ENCODE data around the gene TOX4.
A peak's percentile ranks its signal among the peaks of the same experiment; 100 is the strongest.
"Not testable (repeated sequence)": the region's sequence is repeated elsewhere in the genome, so short reads cannot be mapped to it uniquely, and the experiment has no call there.

TOX4 gene

GRCh38 chr14:21476925-21477681 lies at the start of gene TOX4, which contains the start of gene RAB2B:
TOX4 (plus strand) TSS chr14:21477195; CDS start chr14:21477279, 84 bp downstream.
RAB2B (minus strand) TSS chr14:21476959; CDS start chr14:21476872, 87 bp downstream.
- Histone ChIP-seq H3K36me3 (ENCODE audit: insufficient read depth, low read length) (no peaks in the 10 kb centered on the region; the same call in 1 of the 2 replicates), H2AFZ (ENCODE audit: low read length, unreplicated experiment) (peak within 1 kb of the TSS; percentile 95), H3K27ac (ENCODE audit: low read depth, low read length) (peak within 1 kb of the TSS; percentile 60), H3K27me3 (ENCODE audit: insufficient read depth, low read length) (no peaks in the 10 kb centered on the region), H3K4me3 (ENCODE audit: low read depth, low read length) (peak within 1 kb of the TSS; percentile 95), H3K4me1 (ENCODE audit: control insufficient read depth, insufficient read depth, low read length, unreplicated experiment) (peaks cover 11% of the 10 kb centered on the region), H3K79me2 (ENCODE audit: control insufficient read depth, insufficient read depth, low read length, unreplicated experiment) (peaks cover 55% of the 10 kb centered on the region)

DNA sequence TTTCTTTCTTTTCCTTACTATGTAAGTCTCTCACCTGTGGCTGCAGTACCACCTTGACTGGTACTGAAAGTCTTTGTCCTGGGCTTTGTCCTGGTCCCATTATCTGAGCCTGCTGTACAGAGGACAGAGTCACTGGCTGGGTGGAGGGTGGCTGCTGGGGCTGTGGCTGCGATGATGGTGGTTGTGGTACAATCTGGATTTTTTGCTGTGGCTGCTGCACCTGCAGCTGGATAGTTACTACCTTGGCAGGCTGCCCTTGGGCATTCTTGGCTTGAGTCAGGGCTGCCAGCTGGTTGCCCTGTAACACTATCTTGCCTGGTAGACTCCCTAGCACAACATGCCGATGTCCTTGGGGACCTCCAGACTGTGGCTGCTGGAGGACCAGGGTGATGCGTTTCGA lies 48.1 kb upstream of the TOX4 start:
- Histone ChIP-seq H3K79me2 (ENCODE audit: control insufficient read depth, insufficient read depth, low read length, unreplicated experiment) (peaks cover 44% of the 10 kb centered on the region), H3K4me3 (ENCODE audit: low read depth, low read length) (no peak overlapping the region), H3K4me1 (ENCODE audit: control insufficient read depth, insufficient read depth, low read length, unreplicated experiment) (no peaks in the 10 kb centered on the region), H3K27ac (ENCODE audit: low read depth, low read length) (no peak overlapping the region), H3K36me3 (ENCODE audit: insufficient read depth, low read length) (peaks cover 57% of the 10 kb centered on the region), H3K27me3 (ENCODE audit: insufficient read depth, low read length) (no peaks in the 10 kb centered on the region), H2AFZ (ENCODE audit: low read length, unreplicated experiment) (no peak overlapping the region)

GRCh38 chr14:21431126-21431525 lies 45.9 kb upstream of the TOX4 start:
- peaks cover 66% of the 10 kb centered on the region for H3K79me2 ChIP-seq (ENCODE audit: control insufficient read depth, insufficient read depth, low read length, unreplicated experiment)
- peaks cover 42% of the 10 kb centered on the region for H3K36me3 ChIP-seq (ENCODE audit: insufficient read depth, low read length)
- no peaks in the 10 kb centered on the region for H3K27me3 ChIP-seq (ENCODE audit: insufficient read depth, low read length)
- H3K4me3 ChIP-seq (ENCODE audit: low read depth, low read length) = no peak overlapping the region
- H3K4me1 ChIP-seq (ENCODE audit: control insufficient read depth, insufficient read depth, low read length, unreplicated experiment) = peaks cover 2% of the 10 kb centered on the region
- no peak overlapping the region for H3K27ac ChIP-seq (ENCODE audit: low read depth, low read length)
- no peak overlapping the region for H2AFZ ChIP-seq (ENCODE audit: low read length, unreplicated experiment)

GRCh38 chr14:21436567-21437062 lies 40.4 kb upstream of the TOX4 start:
- 0 out of 2 replicates have a peak overlapping the region, but pooled peaks have one; percentile 78 for H3K27ac ChIP-seq (ENCODE audit: low read depth, low read length)
- peak overlapping the region; percentile 95 for H3K4me3 ChIP-seq (ENCODE audit: low read depth, low read length)
- peaks cover 9% of the 10 kb centered on the region for H3K4me1 ChIP-seq (ENCODE audit: control insufficient read depth, insufficient read depth, low read length, unreplicated experiment)
- peak overlapping the region; percentile 93 for H2AFZ ChIP-seq (ENCODE audit: low read length, unreplicated experiment)
- H3K27me3 ChIP-seq (ENCODE audit: insufficient read depth, low read length) = no peaks in the 10 kb centered on the region
- H3K79me2 ChIP-seq (ENCODE audit: control insufficient read depth, insufficient read depth, low read length, unreplicated experiment) = peaks cover 83% of the 10 kb centered on the region
- peaks cover 2% of the 10 kb centered on the region; the same call in 1 of the 2 replicates for H3K36me3 ChIP-seq (ENCODE audit: insufficient read depth, low read length)

DNA sequence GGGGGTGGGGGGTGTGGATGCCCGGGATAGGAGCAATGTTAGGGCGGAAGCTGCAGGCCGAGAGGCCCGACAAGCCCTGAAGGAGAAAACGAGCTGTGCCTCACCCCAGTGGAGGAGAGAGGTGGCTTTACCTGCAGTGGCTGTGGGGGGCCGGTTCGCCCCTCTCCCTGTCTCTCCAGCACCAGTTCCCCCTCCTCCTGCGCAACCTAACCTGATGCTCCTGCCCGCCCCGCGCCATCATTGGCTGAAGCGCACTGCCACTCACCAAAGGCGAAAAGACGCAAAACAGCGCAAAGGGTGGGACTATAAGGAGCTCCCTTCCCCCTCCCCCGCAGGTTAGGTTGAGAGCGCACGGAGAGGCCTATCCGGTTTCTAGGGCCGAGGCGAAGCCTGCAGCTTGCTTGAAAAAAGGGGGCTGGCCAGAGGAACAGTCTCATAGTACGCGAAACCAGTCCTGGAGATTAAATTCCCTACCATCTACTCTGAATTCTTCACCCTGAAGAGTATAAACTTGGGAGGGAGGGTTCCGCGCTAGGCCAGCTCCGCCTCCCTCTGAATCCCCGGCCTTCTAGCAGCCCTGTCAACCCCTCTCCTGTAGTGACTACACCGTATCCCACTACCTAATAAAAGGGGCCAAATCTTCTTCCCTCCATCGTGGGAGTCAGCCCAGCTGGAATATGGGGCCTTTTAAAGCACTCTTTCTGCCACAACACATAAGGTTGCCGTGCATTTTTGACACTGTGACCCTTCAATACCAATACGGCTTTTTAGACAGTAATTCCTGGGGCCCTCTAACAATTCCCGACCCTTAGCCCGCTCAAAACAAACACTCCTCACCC lies 39.7 kb upstream of the TOX4 start:
- Histone ChIP-seq H3K36me3 (ENCODE audit: insufficient read depth, low read length) (no peaks in the 10 kb centered on the region), H2AFZ (ENCODE audit: low read length, unreplicated experiment) (peak overlapping the region; percentile 93), H3K79me2 (ENCODE audit: control insufficient read depth, insufficient read depth, low read length, unreplicated experiment) (peaks cover 84% of the 10 kb centered on the region), H3K4me3 (ENCODE audit: low read depth, low read length) (peak overlapping the region; percentile 95), H3K27me3 (ENCODE audit: insufficient read depth, low read length) (no peaks in the 10 kb centered on the region), H3K4me1 (ENCODE audit: control insufficient read depth, insufficient read depth, low read length, unreplicated experiment) (peaks cover 9% of the 10 kb centered on the region), H3K27ac (ENCODE audit: low read depth, low read length) (peak overlapping the region; percentile 78)

DNA sequence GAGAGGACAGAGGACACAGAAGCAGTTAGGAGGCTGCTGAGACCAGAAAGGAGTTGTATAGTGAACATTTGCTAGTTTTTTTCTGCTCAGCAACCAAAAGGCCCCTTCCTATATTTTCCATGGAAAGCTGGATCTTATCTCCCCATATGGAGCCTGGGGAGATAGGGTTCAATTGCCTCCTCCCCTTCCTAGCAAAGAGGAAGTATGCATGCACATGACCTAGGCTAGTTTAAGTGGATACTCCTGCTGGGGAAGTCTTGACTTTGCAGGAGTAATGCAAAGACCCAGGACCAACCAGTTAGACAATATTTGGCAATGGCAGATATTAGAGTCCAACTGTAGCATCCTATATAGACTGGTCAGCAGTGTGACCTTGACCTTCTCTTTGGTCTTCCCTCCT lies 36.1 kb upstream of the TOX4 start:
- Histone ChIP-seq H3K27ac (ENCODE audit: low read depth, low read length) (no peak overlapping the region), H3K79me2 (ENCODE audit: control insufficient read depth, insufficient read depth, low read length, unreplicated experiment) (peaks cover 60% of the 10 kb centered on the region), H2AFZ (ENCODE audit: low read length, unreplicated experiment) (no peak overlapping the region), H3K4me3 (ENCODE audit: low read depth, low read length) (no peak overlapping the region), H3K27me3 (ENCODE audit: insufficient read depth, low read length) (no peaks in the 10 kb centered on the region), H3K36me3 (ENCODE audit: insufficient read depth, low read length) (no peaks in the 10 kb centered on the region), H3K4me1 (ENCODE audit: control insufficient read depth, insufficient read depth, low read length, unreplicated experiment) (peaks cover 9% of the 10 kb centered on the region)

GRCh38 chr14:21442657-21443056 lies 34.3 kb upstream of the TOX4 start:
- not testable (repeated sequence) for H3K36me3 ChIP-seq (ENCODE audit: insufficient read depth, low read length); H3K27ac ChIP-seq (ENCODE audit: low read depth, low read length); H3K27me3 ChIP-seq (ENCODE audit: insufficient read depth, low read length); H3K4me3 ChIP-seq (ENCODE audit: low read depth, low read length); H2AFZ ChIP-seq (ENCODE audit: low read length, unreplicated experiment); H3K4me1 ChIP-seq (ENCODE audit: control insufficient read depth, insufficient read depth, low read length, unreplicated experiment)
- H3K79me2 ChIP-seq (ENCODE audit: control insufficient read depth, insufficient read depth, low read length, unreplicated experiment) = peaks cover 61% of the 10 kb centered on the region

- Histone ChIP-seq H3K27ac (ENCODE audit: low read depth, low read length) (no peak overlapping the region), H3K4me3 (ENCODE audit: low read depth, low read length) (no peak overlapping the region), H3K4me1 (ENCODE audit: control insufficient read depth, insufficient read depth, low read length, unreplicated experiment) (peaks cover 14% of the 10 kb centered on the region), H3K79me2 (ENCODE audit: control insufficient read depth, insufficient read depth, low read length, unreplicated experiment) (peaks cover 85% of the 10 kb centered on the region), H3K27me3 (ENCODE audit: insufficient read depth, low read length) (no peaks in the 10 kb centered on the region), H3K36me3 (ENCODE audit: insufficient read depth, low read length) (no peaks in the 10 kb centered on the region; the same call in 1 of the 2 replicates), H2AFZ (ENCODE audit: low read length, unreplicated experiment) (no peak overlapping the region)
Measured at GRCh38 chr14:21449899-21450216, 27.1 kb upstream of the TOX4 start.

DNA sequence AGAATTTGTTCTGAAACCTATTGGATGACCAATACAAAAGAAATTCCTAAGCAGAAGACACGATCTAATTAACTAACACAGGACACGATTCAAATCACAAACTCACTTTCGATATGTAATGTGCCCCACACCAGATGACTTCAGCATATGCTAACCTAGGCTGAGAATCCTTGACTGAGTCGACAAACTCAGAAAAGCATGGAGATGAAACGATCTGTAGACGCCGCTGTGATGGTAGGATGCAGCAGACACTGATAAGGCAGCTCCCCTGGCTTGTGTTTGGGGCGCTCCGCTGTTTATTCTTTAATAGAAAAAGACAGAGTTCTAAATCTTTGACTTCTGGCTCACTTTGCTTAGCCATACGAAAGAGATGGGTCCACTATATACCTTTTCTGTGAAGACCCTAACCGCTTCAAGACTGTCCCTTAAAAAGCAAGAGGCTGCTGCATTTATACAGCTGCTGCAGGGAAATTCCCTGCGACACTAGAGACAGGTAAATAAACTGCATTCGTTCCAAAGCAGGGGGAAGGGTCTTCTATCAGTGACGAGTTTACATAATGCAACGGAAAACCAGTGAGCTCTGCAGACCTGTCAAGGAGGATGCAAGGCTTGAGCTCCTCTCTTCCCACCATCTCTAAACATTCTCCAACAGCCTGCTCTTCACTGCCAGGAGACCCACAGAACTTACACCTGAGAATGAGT lies 22.0 kb upstream of the TOX4 start:
- Histone ChIP-seq H3K27me3 (ENCODE audit: insufficient read depth, low read length) (no peaks in the 10 kb centered on the region), H3K4me1 (ENCODE audit: control insufficient read depth, insufficient read depth, low read length, unreplicated experiment) (peaks cover 8% of the 10 kb centered on the region), H3K27ac (ENCODE audit: low read depth, low read length) (0 out of 2 replicates have a peak overlapping the region, but pooled peaks have one; percentile 62), H3K79me2 (ENCODE audit: control insufficient read depth, insufficient read depth, low read length, unreplicated experiment) (peaks cover 55% of the 10 kb centered on the region), H3K36me3 (ENCODE audit: insufficient read depth, low read length) (0 out of 2 replicates have a peak, but pooled peaks cover 3% of the 10 kb centered on the region), H2AFZ (ENCODE audit: low read length, unreplicated experiment) (peak overlapping the region; percentile 92), H3K4me3 (ENCODE audit: low read depth, low read length) (peak overlapping the region; percentile 90)

GRCh38 chr14:21455592-21455911 lies 21.4 kb upstream of the TOX4 start:
- peaks cover 2% of the 10 kb centered on the region for H3K4me1 ChIP-seq (ENCODE audit: control insufficient read depth, insufficient read depth, low read length, unreplicated experiment)
- peak overlapping the region; percentile 90 for H3K4me3 ChIP-seq (ENCODE audit: low read depth, low read length)
- 0 out of 2 replicates have a peak, but pooled peaks cover 3% of the 10 kb centered on the region for H3K36me3 ChIP-seq (ENCODE audit: insufficient read depth, low read length)
- peak overlapping the region; percentile 92 for H2AFZ ChIP-seq (ENCODE audit: low read length, unreplicated experiment)
- peaks cover 49% of the 10 kb centered on the region for H3K79me2 ChIP-seq (ENCODE audit: control insufficient read depth, insufficient read depth, low read length, unreplicated experiment)
- H3K27ac ChIP-seq (ENCODE audit: low read depth, low read length) = peak overlapping the region; percentile 62
- no peaks in the 10 kb centered on the region for H3K27me3 ChIP-seq (ENCODE audit: insufficient read depth, low read length)
